Esophagus muscularis mucosa (tissue), 4 donors: Measurements from ENCODE around the gene MRPL14.

Experiments
- CTCF ChIP-seq, 3 experiments: fragments of 200-600 bp in 2 of 3; fragments of 450-650 bp in 1 of 3; sonication (generic) in 2 of 3; IDR thresholded peaks; one replicate each; pipeline ENCODE4 v1.5.1; 2017 to 2019; ENCODE audit warnings: antibody characterized with exemption in 3 of 3, mild to moderate bottlenecking in 2 of 3, moderate library complexity in 1 of 3
- EP300 ChIP-seq: sonication (generic); formaldehyde crosslinking; IDR thresholded peaks from one replicate; pipeline ENCODE4 v1.6.1; 2017; ENCODE audit warnings: antibody characterized with exemption
- POLR2A ChIP-seq: fragments of 450-650 bp; IDR thresholded peaks from one replicate; pipeline ENCODE4 v1.6.1; 2017; ENCODE audit warnings: antibody characterized with exemption, moderate library complexity, mild to moderate bottlenecking, low read depth

GRCh38 chr6:44087623-44088022 lies 39.6 kb downstream of the MRPL14 start:
- no peak for TF ChIP-seq EP300
- TF ChIP-seq CTCF (IDR thresholded peaks at IDR 0.05), result no peak
- no peak for TF ChIP-seq POLR2A
